ENCODE data around the gene NTNG2. TPM values are rescaled to one million over a fixed set of nuclear protein-coding genes. Genes with fewer than 3 reads are reported as not detected.

Gene NTNG2
- total and polyA plus RNA-seq, 2 of the 13 experiments (the other 11 are each of a cell fraction or from before 2014, with no cell fraction given), result 0.02 to 0.36 TPM

DNA sequence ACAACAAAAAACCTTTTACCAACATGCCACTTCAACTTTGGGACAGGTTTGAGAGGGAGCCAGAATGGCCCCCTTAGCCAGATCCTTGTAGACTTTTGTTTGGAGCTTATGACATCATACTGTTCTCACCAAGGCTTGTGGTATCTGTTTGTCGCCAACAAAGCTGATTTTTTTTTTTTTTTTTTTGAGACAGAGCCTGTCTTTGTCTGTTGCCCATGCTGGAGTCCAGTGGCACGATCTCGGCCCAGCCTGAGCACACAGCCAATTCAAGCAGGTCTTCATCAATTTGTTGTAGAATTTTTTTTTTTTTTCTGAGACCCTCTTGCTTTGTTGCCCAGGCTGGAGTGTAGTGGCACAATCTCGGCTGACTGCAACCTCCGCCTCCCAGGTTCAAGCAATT is 26.4 kb upstream of the NTNG2 start:
- no peak overlapping the region for H3K9ac ChIP-seq (ENCODE audit: insufficient read depth, low read depth, low read length)
- in situ Hi-C loops (cut with HindIII; ENCODE audit: extremely low pct_ligation_motif_present, low pct_unique_long_range_greater_than_20kb), result no loop called here

More for the DNA sequence above, 26.4 kb upstream of the NTNG2 start:
- no TSS peak for BruUV-seq (replicated peaks)
- Histone ChIP-seq H3K27me3 (ENCODE audit: control insufficient read depth in 1 of 2, insufficient read depth in 2 of 2, low read length in 2 of 2) (peaks cover 10 to 78% of the 10 kb centered on the region in 2 experiments; a peak in 4 of 5 replicates), H3K4me2 (ENCODE audit: low read depth, low read length) (no peak overlapping the region), H3K79me2 (ENCODE audit: insufficient read depth, low read length) (no peaks in the 10 kb centered on the region), H3K4me3 (replicated peaks in 1 of 3; ENCODE audit: insufficient read depth in 1 of 3, low read depth in 2 of 3, low read length in 3 of 3) (no peak overlapping the region), H3K9me3 (ENCODE audit: low read length) (no peaks in the 10 kb centered on the region), H3K4me1 (ENCODE audit: insufficient read depth, low read length) (no peaks in the 10 kb centered on the region), H2AFZ (ENCODE audit: low read length) (no peak overlapping the region), H3K27ac (ENCODE audit: extremely low read length, insufficient read depth, low read length) (no peak overlapping the region), H4K20me1 (ENCODE audit: insufficient read depth, low read length) (no peaks in the 10 kb centered on the region), H3K36me3 (replicated peaks in 1 of 2; ENCODE audit: control insufficient read depth in 1 of 2, insufficient read depth in 2 of 2, low read length in 2 of 2) (no peaks in the 10 kb centered on the region)
- TF ChIP-seq JDP2 (CRISPR knock-in tag; IDR thresholded peaks at IDR 0.05; ENCODE audit: borderline replicate concordance), result no peak
- TF ChIP-seq ZNF121 (CRISPR knock-in tag; IDR thresholded peaks at IDR 0.05), result no peak
- TF ChIP-seq, protein P1, sequence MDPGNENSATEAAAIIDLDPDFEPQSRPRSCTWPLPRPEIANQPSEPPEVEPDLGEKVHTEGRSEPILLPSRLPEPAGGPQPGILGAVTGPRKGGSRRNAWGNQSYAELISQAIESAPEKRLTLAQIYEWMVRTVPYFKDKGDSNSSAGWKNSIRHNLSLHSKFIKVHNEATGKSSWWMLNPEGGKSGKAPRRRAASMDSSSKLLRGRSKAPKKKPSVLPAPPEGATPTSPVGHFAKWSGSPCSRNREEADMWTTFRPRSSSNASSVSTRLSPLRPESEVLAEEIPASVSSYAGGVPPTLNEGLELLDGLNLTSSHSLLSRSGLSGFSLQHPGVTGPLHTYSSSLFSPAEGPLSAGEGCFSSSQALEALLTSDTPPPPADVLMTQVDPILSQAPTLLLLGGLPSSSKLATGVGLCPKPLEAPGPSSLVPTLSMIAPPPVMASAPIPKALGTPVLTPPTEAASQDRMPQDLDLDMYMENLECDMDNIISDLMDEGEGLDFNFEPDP (CRISPR knock-in tag; conservative IDR thresholded peaks at IDR 0.05), result no peak
- TF ChIP-seq ZFX (CRISPR knock-in tag; IDR thresholded peaks at IDR 0.05; ENCODE audit: low read depth), result no peak
- TF ChIP-seq, protein P2, sequence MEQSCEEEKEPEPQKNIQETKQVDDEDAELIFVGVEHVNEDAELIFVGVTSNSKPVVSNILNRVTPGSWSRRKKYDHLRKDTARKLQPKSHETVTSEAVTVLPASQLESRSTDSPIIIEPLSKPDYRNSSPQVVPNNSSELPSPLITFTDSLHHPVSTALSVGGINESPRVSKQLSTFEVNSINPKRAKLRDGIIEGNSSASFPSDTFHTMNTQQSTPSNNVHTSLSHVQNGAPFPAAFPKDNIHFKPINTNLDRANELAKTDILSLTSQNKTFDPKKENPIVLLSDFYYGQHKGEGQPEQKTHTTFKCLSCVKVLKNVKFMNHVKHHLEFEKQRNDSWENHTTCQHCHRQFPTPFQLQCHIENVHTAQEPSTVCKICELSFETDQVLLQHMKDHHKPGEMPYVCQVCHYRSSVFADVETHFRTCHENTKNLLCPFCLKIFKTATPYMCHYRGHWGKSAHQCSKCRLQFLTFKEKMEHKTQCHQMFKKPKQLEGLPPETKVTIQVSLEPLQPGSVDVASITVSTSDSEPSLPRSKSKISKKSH (CRISPR knock-in tag; IDR thresholded peaks at IDR 0.05; ENCODE audit: borderline replicate concordance), result no peak
- TF ChIP-seq, protein P3, sequence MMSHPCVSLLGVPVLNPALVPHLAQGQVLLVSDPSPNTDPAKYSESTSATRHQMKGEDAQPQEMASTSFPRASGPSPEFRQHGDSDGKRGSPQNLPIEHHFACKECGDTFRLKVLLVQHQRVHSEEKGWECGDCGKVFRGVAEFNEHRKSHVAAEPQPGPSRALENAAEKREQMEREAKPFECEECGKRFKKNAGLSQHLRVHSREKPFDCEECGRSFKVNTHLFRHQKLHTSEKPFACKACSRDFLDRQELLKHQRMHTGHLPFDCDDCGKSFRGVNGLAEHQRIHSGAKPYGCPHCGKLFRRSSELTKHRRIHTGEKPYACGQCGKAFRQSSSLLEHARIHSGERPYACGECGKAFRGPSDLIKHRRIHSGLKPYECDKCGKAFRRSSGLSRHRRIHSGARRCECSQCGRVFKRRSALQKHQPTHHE (CRISPR knock-in tag; IDR thresholded peaks at IDR 0.05; ENCODE audit: borderline replicate concordance), result no peak
- TF ChIP-seq CENPX (CRISPR knock-in tag; IDR thresholded peaks at IDR 0.05), result no peak
- no peak for TF ChIP-seq HOXA7 (CRISPR knock-in tag; IDR thresholded peaks at IDR 0.05)
- TF ChIP-seq, protein P4, sequence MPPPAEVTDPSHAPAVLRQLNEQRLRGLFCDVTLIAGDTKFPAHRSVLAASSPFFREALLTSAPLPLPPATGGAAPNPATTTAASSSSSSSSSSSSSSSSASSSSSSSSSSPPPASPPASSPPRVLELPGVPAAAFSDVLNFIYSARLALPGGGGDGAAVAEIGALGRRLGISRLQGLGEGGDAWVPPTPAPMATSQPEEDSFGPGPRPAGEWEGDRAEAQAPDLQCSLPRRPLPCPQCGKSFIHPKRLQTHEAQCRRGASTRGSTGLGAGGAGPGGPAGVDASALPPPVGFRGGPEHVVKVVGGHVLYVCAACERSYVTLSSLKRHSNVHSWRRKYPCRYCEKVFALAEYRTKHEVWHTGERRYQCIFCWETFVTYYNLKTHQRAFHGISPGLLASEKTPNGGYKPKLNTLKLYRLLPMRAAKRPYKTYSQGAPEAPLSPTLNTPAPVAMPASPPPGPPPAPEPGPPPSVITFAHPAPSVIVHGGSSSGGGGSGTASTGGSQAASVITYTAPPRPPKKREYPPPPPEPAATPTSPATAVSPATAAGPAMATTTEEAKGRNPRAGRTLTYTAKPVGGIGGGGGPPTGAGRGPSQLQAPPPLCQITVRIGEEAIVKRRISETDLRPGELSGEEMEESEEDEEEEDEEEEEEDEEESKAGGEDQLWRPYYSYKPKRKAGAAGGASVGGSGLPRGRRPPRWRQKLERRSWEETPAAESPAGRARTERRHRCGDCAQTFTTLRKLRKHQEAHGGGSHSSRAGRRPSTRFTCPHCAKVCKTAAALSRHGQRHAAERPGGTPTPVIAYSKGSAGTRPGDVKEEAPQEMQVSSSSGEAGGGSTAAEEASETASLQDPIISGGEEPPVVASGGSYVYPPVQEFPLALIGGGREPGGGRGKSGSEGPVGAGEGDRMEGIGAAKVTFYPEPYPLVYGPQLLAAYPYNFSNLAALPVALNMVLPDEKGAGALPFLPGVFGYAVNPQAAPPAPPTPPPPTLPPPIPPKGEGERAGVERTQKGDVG (CRISPR knock-in tag; IDR thresholded peaks at IDR 0.05; ENCODE audit: borderline replicate concordance), result no peak
- TF ChIP-seq, protein P5, sequence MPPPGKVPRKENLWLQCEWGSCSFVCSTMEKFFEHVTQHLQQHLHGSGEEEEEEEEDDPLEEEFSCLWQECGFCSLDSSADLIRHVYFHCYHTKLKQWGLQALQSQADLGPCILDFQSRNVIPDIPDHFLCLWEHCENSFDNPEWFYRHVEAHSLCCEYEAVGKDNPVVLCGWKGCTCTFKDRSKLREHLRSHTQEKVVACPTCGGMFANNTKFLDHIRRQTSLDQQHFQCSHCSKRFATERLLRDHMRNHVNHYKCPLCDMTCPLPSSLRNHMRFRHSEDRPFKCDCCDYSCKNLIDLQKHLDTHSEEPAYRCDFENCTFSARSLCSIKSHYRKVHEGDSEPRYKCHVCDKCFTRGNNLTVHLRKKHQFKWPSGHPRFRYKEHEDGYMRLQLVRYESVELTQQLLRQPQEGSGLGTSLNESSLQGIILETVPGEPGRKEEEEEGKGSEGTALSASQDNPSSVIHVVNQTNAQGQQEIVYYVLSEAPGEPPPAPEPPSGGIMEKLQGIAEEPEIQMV (CRISPR knock-in tag; IDR thresholded peaks at IDR 0.05; ENCODE audit: low read depth), result no peak
- no peak for TF ChIP-seq SALL2 (CRISPR knock-in tag; IDR thresholded peaks at IDR 0.05)
- no peak for TF ChIP-seq ZNF230 (CRISPR knock-in tag; IDR thresholded peaks at IDR 0.05)
- no peak for TF ChIP-seq MXI1 (IDR thresholded peaks at IDR 0.05; ENCODE audit: borderline replicate concordance, low read depth, low read length)
- WGBS (ENCODE audit: low lambda C conversion rate), result 11% methylated on average over 5 of the region's 5 CpGs
- intact Hi-C loops (cut with micrococcal nuclease; ENCODE audit: unreplicated experiment), result no loop called here
- POLR2A ChIA-PET, result no interaction called here
- no peak for DNase-seq (ENCODE audit: low spot score)
- FAIRE-seq, result no peak
- CTCF ChIA-PET (ENCODE audit: low intra/inter-chr PET ratio, low total read pairs), result no interaction called here
- ATAC-seq, result no peak

All from HepG2 (cell line).